Measurements from ENCODE around the gene CA10.

Gene CA10

GRCh38 chr17:51813140-51813783 lies 345.3 kb downstream of the CA10 start:
- DNase-seq = no peak

GRCh38 chr17:51807460-51807859 lies 351.1 kb downstream of the CA10 start:
- no peak for DNase-seq

- no peak for DNase-seq
These were observed 352.7 kb downstream of the CA10 start for GRCh38 chr17:51805765-51806164.

GRCh38 chr17:51805185-51805584 lies 353.3 kb downstream of the CA10 start:
- no peak for DNase-seq

GRCh38 chr17:51803161-51803560 lies 355.4 kb downstream of the CA10 start:
- DNase-seq = no peak

GRCh38 chr17:51802544-51802943 lies 356.0 kb downstream of the CA10 start:
- no peak for DNase-seq

GRCh38 chr17:51801626-51802025 lies 356.9 kb downstream of the CA10 start:
- DNase-seq = no peak

GRCh38 chr17:51799981-51800380 lies 358.5 kb downstream of the CA10 start:
- no peak for DNase-seq

- DNase-seq = no peak
These were observed 359.3 kb downstream of the CA10 start for GRCh38 chr17:51799240-51799639.

GRCh38 chr17:51797150-51797549 lies 361.4 kb downstream of the CA10 start:
- DNase-seq = no peak

- no peak for DNase-seq
These were observed 362.5 kb downstream of the CA10 start for GRCh38 chr17:51796026-51796425.

- DNase-seq = no peak
These were observed 363.1 kb downstream of the CA10 start for GRCh38 chr17:51795401-51795800.

- no peak for DNase-seq
These were observed 364.0 kb downstream of the CA10 start for GRCh38 chr17:51794466-51794865.

GRCh38 chr17:51793686-51794085 lies 364.8 kb downstream of the CA10 start:
- no peak for DNase-seq

- no peak for DNase-seq
These were observed 379.7 kb downstream of the CA10 start for GRCh38 chr17:51778842-51779241.

GRCh38 chr17:51770027-51770759 lies 388.3 kb downstream of the CA10 start:
- no peak for DNase-seq

- no peak for DNase-seq
These were observed 389.3 kb downstream of the CA10 start for GRCh38 chr17:51769231-51769630.

GRCh38 chr17:51768706-51769105 lies 389.8 kb downstream of the CA10 start:
- no peak for DNase-seq

- DNase-seq = no peak
These were observed 391.2 kb downstream of the CA10 start for GRCh38 chr17:51767287-51767686.

- no peak for DNase-seq
These were observed 393.0 kb downstream of the CA10 start for GRCh38 chr17:51765282-51766135.

- DNase-seq = peak; percentile 16
These were observed 394.0 kb downstream of the CA10 start for GRCh38 chr17:51764387-51764971.

GRCh38 chr17:51763058-51763457 lies 395.5 kb downstream of the CA10 start:
- DNase-seq = no peak

GRCh38 chr17:51761105-51761504 lies 397.4 kb downstream of the CA10 start:
- DNase-seq = no peak
